H1 (cell line): ENCODE results near the gene KLHL29. TPM values are rescaled to one million over a fixed set of nuclear protein-coding genes. Genes with fewer than 3 reads are reported as not detected.

Experiments
- CEBPB ChIP-seq: IDR thresholded peaks from 2 replicates; pipeline ENCODE4 v1.6.1; 2012; ENCODE audit warnings: low read depth, low read length
- CHD2 ChIP-seq: IDR thresholded peaks from 2 replicates; pipeline ENCODE4 v1.6.1; 2012; ENCODE audit warnings: low read length, improper control_type of control experiment
- CTBP2 ChIP-seq: IDR thresholded peaks from 2 replicates; pipeline ENCODE4 v1.7.0; 2011; ENCODE audit warnings: borderline replicate concordance, mild to moderate bottlenecking, moderate library complexity, mixed read lengths, low read length; ENCODE audit not compliant: insufficient read depth, insufficient read length
- EGR1 ChIP-seq: IDR thresholded peaks from 2 replicates; pipeline ENCODE4 v1.6.1; 2011; ENCODE audit warnings: low read depth, low read length, borderline replicate concordance
- GABPA ChIP-seq: IDR thresholded peaks from 2 replicates; pipeline ENCODE4 v1.6.1; 2011; ENCODE audit warnings: mild to moderate bottlenecking, low read length, moderate library complexity, borderline replicate concordance; ENCODE audit not compliant: insufficient read depth
- POLR2AphosphoS5 ChIP-seq: IDR thresholded peaks from 2 replicates; pipeline ENCODE4 v1.6.1; 2011; ENCODE audit warnings: low read depth, low read length
- RAD21 ChIP-seq, 2 experiments: IDR thresholded peaks in 1 of 2; conservative IDR thresholded peaks in 1 of 2; 2 replicates each; pipeline ENCODE4 v1.6.1; 2011; ENCODE audit warnings: low read depth in 2 of 2, low read length in 2 of 2, improper control_type of control experiment in 1 of 2, inconsistent platforms in 1 of 2, mild to moderate bottlenecking in 1 of 2, moderate library complexity in 1 of 2
- RBBP5 ChIP-seq: IDR thresholded peaks from 2 replicates; pipeline ENCODE4 v1.7.1; 2012; ENCODE audit warnings: low read depth, mild to moderate bottlenecking, inconsistent platforms, low read length, moderate library complexity, borderline replicate concordance
- SIX5 ChIP-seq: IDR thresholded peaks from 2 replicates; pipeline ENCODE4 v1.6.1; 2011; ENCODE audit warnings: mild to moderate bottlenecking, low read depth, low read length
- SP1 ChIP-seq: IDR thresholded peaks from 2 replicates; pipeline ENCODE4 v1.6.1; 2011; ENCODE audit warnings: low read depth, low read length
- TAF7 ChIP-seq: optimal IDR thresholded peaks from 2 replicates; pipeline ENCODE3; 2011; ENCODE audit warnings: low read depth, mild to moderate bottlenecking, inconsistent platforms, low read length, moderate library complexity, borderline replicate concordance
- polyA plus RNA-seq, 7 experiments: library from polyadenylated mRNA; depleted of rRNA in 3 of 7; stranded (reverse) in 5 of 7; unstranded in 2 of 7; fragments of >200 nt in 5 of 7; fragments of 200-250 nt in 2 of 7; gene quantifications; 1 replicate in 5 of 7; 2 replicates in 1 of 7; 4 replicates in 1 of 7; pipeline versions ENCODE4 v1.2.1 to v1.2.3, GENCODE V29; 2011 to 2013; ENCODE audit warnings: missing spikeins in 2 of 7, mixed read lengths in 2 of 7
- total RNA-seq: library from RNA; stranded (reverse); fragmentation: NEBNext Ultra II Directional; extraction: Animal tissue kit (Norgen Biotek cat#: 25700); gene quantifications from 2 replicates; pipeline ENCODE4 v1.2.1, GENCODE V29; 2021
- TF ChIP-seq, protein P1 (sequence below): fragments of 300-600 bp; sonication (generic); IDR thresholded peaks from 2 replicates; pipeline ENCODE4 v1.7.1; 2012; ENCODE audit warnings: low read length, moderate library complexity, mild to moderate bottlenecking, inconsistent platforms; ENCODE audit not compliant: insufficient replicate concordance

KLHL29 gene
- total and polyA plus RNA-seq, 2 of the 8 experiments (the other 6 are each of a cell fraction or from before 2014, with no cell fraction given): 1.1 to 4.7 TPM

DNA sequence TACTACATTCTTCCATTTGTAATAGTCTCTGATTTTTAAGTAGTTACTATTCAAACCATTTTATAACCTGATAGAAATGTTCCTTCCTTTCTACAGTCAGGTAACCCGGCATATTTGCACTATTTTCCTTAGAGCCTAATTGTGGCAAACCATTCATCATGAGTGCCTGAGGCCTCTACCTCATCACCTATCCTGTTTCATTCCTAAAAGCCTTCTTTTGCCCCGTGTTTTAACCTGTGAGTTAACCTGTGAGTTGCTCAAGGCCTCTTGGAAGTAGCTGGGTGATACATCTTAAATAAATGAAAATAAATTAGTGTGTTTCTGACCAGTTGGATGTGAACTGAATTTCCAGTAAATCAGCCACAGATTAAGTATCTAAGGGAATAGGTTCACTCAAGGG is 6.5 kb upstream of the KLHL29 start (continued):
- TF ChIP-seq, protein P1, sequence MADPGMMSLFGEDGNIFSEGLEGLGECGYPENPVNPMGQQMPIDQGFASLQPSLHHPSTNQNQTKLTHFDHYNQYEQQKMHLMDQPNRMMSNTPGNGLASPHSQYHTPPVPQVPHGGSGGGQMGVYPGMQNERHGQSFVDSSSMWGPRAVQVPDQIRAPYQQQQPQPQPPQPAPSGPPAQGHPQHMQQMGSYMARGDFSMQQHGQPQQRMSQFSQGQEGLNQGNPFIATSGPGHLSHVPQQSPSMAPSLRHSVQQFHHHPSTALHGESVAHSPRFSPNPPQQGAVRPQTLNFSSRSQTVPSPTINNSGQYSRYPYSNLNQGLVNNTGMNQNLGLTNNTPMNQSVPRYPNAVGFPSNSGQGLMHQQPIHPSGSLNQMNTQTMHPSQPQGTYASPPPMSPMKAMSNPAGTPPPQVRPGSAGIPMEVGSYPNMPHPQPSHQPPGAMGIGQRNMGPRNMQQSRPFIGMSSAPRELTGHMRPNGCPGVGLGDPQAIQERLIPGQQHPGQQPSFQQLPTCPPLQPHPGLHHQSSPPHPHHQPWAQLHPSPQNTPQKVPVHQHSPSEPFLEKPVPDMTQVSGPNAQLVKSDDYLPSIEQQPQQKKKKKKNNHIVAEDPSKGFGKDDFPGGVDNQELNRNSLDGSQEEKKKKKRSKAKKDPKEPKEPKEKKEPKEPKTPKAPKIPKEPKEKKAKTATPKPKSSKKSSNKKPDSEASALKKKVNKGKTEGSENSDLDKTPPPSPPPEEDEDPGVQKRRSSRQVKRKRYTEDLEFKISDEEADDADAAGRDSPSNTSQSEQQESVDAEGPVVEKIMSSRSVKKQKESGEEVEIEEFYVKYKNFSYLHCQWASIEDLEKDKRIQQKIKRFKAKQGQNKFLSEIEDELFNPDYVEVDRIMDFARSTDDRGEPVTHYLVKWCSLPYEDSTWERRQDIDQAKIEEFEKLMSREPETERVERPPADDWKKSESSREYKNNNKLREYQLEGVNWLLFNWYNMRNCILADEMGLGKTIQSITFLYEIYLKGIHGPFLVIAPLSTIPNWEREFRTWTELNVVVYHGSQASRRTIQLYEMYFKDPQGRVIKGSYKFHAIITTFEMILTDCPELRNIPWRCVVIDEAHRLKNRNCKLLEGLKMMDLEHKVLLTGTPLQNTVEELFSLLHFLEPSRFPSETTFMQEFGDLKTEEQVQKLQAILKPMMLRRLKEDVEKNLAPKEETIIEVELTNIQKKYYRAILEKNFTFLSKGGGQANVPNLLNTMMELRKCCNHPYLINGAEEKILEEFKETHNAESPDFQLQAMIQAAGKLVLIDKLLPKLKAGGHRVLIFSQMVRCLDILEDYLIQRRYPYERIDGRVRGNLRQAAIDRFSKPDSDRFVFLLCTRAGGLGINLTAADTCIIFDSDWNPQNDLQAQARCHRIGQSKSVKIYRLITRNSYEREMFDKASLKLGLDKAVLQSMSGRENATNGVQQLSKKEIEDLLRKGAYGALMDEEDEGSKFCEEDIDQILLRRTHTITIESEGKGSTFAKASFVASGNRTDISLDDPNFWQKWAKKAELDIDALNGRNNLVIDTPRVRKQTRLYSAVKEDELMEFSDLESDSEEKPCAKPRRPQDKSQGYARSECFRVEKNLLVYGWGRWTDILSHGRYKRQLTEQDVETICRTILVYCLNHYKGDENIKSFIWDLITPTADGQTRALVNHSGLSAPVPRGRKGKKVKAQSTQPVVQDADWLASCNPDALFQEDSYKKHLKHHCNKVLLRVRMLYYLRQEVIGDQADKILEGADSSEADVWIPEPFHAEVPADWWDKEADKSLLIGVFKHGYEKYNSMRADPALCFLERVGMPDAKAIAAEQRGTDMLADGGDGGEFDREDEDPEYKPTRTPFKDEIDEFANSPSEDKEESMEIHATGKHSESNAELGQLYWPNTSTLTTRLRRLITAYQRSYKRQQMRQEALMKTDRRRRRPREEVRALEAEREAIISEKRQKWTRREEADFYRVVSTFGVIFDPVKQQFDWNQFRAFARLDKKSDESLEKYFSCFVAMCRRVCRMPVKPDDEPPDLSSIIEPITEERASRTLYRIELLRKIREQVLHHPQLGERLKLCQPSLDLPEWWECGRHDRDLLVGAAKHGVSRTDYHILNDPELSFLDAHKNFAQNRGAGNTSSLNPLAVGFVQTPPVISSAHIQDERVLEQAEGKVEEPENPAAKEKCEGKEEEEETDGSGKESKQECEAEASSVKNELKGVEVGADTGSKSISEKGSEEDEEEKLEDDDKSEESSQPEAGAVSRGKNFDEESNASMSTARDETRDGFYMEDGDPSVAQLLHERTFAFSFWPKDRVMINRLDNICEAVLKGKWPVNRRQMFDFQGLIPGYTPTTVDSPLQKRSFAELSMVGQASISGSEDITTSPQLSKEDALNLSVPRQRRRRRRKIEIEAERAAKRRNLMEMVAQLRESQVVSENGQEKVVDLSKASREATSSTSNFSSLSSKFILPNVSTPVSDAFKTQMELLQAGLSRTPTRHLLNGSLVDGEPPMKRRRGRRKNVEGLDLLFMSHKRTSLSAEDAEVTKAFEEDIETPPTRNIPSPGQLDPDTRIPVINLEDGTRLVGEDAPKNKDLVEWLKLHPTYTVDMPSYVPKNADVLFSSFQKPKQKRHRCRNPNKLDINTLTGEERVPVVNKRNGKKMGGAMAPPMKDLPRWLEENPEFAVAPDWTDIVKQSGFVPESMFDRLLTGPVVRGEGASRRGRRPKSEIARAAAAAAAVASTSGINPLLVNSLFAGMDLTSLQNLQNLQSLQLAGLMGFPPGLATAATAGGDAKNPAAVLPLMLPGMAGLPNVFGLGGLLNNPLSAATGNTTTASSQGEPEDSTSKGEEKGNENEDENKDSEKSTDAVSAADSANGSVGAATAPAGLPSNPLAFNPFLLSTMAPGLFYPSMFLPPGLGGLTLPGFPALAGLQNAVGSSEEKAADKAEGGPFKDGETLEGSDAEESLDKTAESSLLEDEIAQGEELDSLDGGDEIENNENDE: no peak
- TF ChIP-seq EGR1 (no peak), POLR2AphosphoS5 (no peak), SP1 (no peak), TAF7 (no peak), CHD2 (no peak), RBBP5 (no peak), CEBPB (no peak), RAD21 (IDR thresholded peaks at IDR 0.05 in 1 of 2, conservative IDR thresholded peaks at IDR 0.05 in 1 of 2; ENCODE audit: low read depth in 2 of 2, low read length in 2 of 2) (no peak), SIX5 (no peak), GABPA (no peak), CTBP2 (no peak)
